Daoy (cell line): ENCODE results near the gene POLR2E. TPM values are rescaled to one million over a fixed set of nuclear protein-coding genes. Genes with fewer than 3 reads are reported as not detected.

Source experiments
- DNase-seq: peaks from one replicate; pipeline ENCODE4 v3.0.0-alpha.2; 2015; ENCODE audit warnings: low read depth
- total RNA-seq: library from RNA; depleted of rRNA; stranded (reverse); fragments of >200 nt; shearing (Covaris generic); gene quantifications from 2 replicates; pipeline ENCODE4 v1.2.3, GENCODE V29; 2014

POLR2E gene
- total RNA-seq, 1 experiment from 2014 or later, result 124 TPM

GRCh38 chr19:1111641-1112267, 16.6 kb upstream of the POLR2E start:
- no peak for DNase-seq

- DNase-seq, result peak; percentile 42
Observed at GRCh38 chr19:1110809-1111640, 15.8 kb upstream of the POLR2E start.

GRCh38 chr19:1109697-1110671, 14.8 kb upstream of the POLR2E start:
- DNase-seq, result no peak

- DNase-seq, result no peak
Observed at GRCh38 chr19:1109032-1109551, 13.9 kb upstream of the POLR2E start.

- no peak for DNase-seq
Observed at GRCh38 chr19:1108291-1109031, 13.3 kb upstream of the POLR2E start.

GRCh38 chr19:1107661-1108261, 12.6 kb upstream of the POLR2E start:
- no peak for DNase-seq

- peak; percentile 71 for DNase-seq
Observed at GRCh38 chr19:1106841-1107660, 11.9 kb upstream of the POLR2E start.

DNA sequence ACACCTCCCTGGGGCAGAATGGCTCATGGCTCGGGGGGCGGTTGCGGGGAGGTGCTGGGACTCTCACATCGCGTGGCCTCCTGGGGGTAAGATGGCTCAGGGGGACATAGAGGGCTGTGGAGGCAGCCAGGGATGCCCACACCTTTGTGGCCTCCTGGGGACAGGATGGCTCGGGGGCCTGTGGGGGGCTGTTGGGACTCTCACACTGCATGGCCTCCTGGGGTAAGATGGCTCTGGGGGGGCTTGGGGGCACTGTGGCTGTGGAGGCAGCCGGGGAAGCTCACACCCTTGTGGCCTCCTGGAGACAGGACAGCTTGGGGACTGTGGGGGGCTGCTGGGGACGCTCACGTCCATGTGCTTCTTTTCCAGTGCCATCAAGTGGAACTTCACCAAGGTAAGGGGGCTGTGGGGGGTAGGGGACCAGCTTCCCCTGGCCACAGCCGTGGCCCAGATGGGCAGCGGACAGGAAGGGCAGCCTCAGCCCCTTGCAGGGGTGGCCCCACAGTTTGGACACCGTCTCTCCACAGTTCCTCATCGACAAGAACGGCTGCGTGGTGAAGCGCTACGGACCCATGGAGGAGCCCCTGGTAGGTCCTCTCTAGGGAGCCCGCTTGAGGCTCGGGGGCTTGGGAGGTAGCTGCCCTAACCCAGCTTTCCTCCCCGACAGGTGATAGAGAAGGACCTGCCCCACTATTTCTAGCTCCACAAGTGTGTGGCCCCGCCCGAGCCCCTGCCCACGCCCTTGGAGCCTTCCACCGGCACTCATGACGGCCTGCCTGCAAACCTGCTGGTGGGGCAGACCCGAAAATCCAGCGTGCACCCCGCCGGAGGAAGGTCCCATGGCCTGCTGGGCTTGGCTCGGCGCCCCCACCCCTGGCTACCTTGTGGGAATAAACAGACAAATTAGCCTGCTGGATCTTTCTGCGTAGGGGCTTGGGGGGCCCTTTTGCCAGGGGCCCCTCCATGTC, 11.0 kb upstream of the POLR2E start:
- no peak for DNase-seq

DNA sequence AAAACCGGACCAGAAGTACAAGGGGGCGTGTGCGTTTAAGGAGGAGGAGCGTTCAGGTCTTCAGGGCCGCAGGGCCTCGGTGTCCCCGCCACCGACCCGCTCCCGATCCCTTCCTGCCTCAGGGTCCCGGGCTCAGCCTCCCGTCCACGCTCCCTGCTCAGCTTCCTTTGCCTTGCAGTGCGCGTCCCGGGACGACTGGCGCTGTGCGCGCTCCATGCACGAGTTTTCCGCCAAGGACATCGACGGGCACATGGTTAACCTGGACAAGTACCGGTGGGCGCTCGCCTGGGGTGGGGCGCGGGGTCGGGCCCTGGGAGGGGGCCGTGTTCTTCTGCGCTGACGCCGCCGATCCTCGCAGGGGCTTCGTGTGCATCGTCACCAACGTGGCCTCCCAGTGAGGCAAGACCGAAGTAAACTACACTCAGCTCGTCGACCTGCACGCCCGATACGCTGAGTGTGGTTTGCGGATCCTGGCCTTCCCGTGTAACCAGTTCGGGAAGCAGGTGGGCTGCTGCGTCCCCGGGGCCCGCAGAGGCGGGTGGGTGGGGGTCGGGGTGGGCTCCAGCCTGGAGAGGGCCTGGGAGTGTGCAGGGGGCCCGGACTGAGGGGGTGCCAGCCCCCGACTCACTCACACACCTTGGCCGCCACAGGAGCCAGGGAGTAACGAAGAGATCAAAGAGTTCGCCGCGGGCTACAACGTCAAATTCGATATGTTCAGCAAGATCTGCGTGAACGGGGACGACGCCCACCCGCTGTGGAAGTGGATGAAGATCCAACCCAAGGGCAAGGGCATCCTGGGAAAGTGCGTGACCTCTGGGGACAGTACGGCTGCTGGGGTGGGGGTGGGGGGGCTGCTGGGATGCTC, 10.1 kb upstream of the POLR2E start:
- DNase-seq, result peak; percentile 65

GRCh38 chr19:1104311-1105007, 9.3 kb upstream of the POLR2E start:
- peak; percentile 86 for DNase-seq

DNA sequence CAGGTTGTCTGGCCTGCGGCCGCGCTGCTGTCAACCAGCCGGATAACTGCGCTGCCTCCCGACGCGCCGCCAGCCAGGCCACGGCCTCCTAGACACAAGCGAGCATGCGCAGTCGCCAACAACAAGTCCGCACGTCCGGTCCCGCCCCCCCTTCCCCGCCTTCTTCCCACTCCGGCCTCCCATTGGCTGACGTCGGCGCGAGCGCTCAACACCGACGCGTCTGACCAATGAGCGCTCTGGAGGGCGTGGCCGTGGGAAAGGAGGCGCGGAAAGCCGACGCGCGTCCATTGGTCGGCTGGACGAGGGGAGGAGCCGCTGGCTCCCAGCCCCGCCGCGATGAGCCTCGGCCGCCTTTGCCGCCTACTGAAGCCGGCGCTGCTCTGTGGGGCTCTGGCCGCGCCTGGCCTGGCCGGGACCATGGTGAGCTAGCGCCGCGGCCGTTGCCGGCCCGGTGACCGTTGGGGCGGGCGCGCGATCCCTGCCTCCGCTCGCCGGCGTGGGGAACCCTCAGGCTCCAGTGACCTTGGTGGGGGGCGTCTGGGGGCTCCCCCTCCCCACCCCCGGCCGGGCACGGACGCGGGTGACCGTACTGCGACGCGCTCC, 8.6 kb upstream of the POLR2E start, which contains the start of gene GPX4:
Gene GPX4 (plus strand): TSS at position 287 of the 603 bp plus-strand sequence. CDS start 50 bp downstream, at position 337.
- DNase-seq, result peak; percentile 100

- DNase-seq, result peak; percentile 73
Observed at GRCh38 chr19:1103132-1103707, 8.0 kb upstream of the POLR2E start.

- DNase-seq, result peak; percentile 99
Observed at GRCh38 chr19:1102407-1103131, 7.4 kb upstream of the POLR2E start.

- DNase-seq, result no peak
Observed at GRCh38 chr19:1101337-1101698, 6.1 kb upstream of the POLR2E start.
